H1 (cell line): Measurements from ENCODE around the gene GP1BB. TPM values are rescaled to one million over a fixed set of nuclear protein-coding genes. Genes with fewer than 3 reads are reported as not detected.
A peak's percentile ranks its signal among the peaks of the same experiment; 100 is the strongest.

Experiments used
- CTCF ChIA-PET: fragments of 300-600 bp; sonication (Branson Sonifier 250); formaldehyde crosslinking; loops from one replicate; lab custom pipeline; 2021; ENCODE audit not compliant: partially characterized antibody; lab: Charles Lee
- POLR2A ChIA-PET: fragments of 300-600 bp; sonication (Branson Sonifier 250); formaldehyde crosslinking; loops from one replicate; lab custom pipeline; 2021; ENCODE audit warnings: inconsistent platforms; ENCODE audit not compliant: partially characterized antibody; lab: Charles Lee
- DNase-seq, 2 experiments: peaks; one replicate each; pipeline versions ENCODE4 v3.0.0 to v3.0.0-alpha.2; 2010 to 2022; ENCODE audit warnings: low spot score in 2 of 2, low read depth in 1 of 2, mixed read lengths in 1 of 2
- FAIRE-seq: peaks from 2 replicates; lab custom pipeline; 2011; peaks lifted over from hg19 to GRCh38; lab: Jason Lieb, UNC
- H2AFZ ChIP-seq: 2 replicates; pipeline ENCODE4 v1.8.1; 2012; ENCODE audit warnings: low read length, inconsistent platforms
- H2AK5ac ChIP-seq: 2 replicates; pipeline ENCODE4 v1.6.1; 2013; ENCODE audit warnings: low read depth, low read length
- H2BK120ac ChIP-seq: replicated peaks from 2 replicates; pipeline ENCODE3; 2013; ENCODE audit warnings: low read depth, low read length, inconsistent platforms
- H2BK12ac ChIP-seq: 2 replicates; pipeline ENCODE4 v1.6.1; 2013; ENCODE audit warnings: low read depth, low read length
- H2BK15ac ChIP-seq: 2 replicates; pipeline ENCODE4 v1.6.1; 2013; ENCODE audit warnings: low read length
- H2BK20ac ChIP-seq: 2 replicates; pipeline ENCODE4 v1.6.1; 2013; ENCODE audit warnings: low read length
- H2BK5ac ChIP-seq: 2 replicates; pipeline ENCODE4 v1.6.1; 2013; ENCODE audit warnings: low read depth, low read length
- H3K14ac ChIP-seq: 2 replicates; pipeline ENCODE4 v1.6.1; 2013; ENCODE audit warnings: inconsistent platforms; ENCODE audit not compliant: insufficient read length
- H3K18ac ChIP-seq: 2 replicates; pipeline ENCODE4 v1.6.1; 2013; ENCODE audit warnings: low read length; ENCODE audit errors: extremely low read depth
- H3K23ac ChIP-seq: 2 replicates; pipeline ENCODE4 v1.6.1; 2013; ENCODE audit warnings: inconsistent platforms; ENCODE audit not compliant: insufficient read length
- H3K23me2 ChIP-seq: 2 replicates; pipeline ENCODE4 v1.6.1; 2013; ENCODE audit warnings: low read depth, low read length
- H3K27ac ChIP-seq: 2 replicates; pipeline ENCODE4 v1.6.1; 2011; ENCODE audit warnings: low read depth, low read length, inconsistent platforms
- H3K27me3 ChIP-seq, 4 experiments: replicated peaks in 1 of 4; 1 replicate in 1 of 4; 2 replicates in 3 of 4; pipeline versions ENCODE4 v1.6.1 to v1.8.1; 2011 to 2013; ENCODE audit warnings: low read length in 3 of 4, mild to moderate bottlenecking in 3 of 4, inconsistent platforms in 2 of 4, mixed read lengths in 2 of 4, moderate library complexity in 1 of 4; ENCODE audit not compliant: control insufficient read depth in 3 of 4, insufficient read depth in 3 of 4; ENCODE audit errors: extremely low read depth in 1 of 4
- H3K36me3 ChIP-seq, 4 experiments: 2 replicates each; pipeline versions ENCODE4 v1.6.1 to v1.8.1; 2011 to 2013; ENCODE audit warnings: mild to moderate bottlenecking in 4 of 4, low read length in 3 of 4, moderate library complexity in 2 of 4, control low read depth in 1 of 4, inconsistent platforms in 1 of 4; ENCODE audit not compliant: insufficient read depth in 4 of 4, control insufficient read depth in 2 of 4
- H3K4ac ChIP-seq: replicated peaks from 2 replicates; pipeline ENCODE3; 2013; ENCODE audit warnings: low read length, low read depth, mixed read lengths, inconsistent platforms; ENCODE audit not compliant: insufficient read length
- H3K4me1 ChIP-seq, 4 experiments: replicated peaks in 1 of 4; 1 replicate in 1 of 4; 2 replicates in 3 of 4; pipeline versions ENCODE4 v1.6.1 to v1.8.1; 2011 to 2013; ENCODE audit warnings: low read length in 3 of 4, inconsistent platforms in 2 of 4, mixed read lengths in 1 of 4; ENCODE audit not compliant: insufficient read depth in 4 of 4, control insufficient read depth in 3 of 4
- H3K4me2 ChIP-seq, 2 experiments: 2 replicates each; pipeline versions ENCODE4 v1.6.1 to v1.8.1; 2011 to 2013; ENCODE audit warnings: low read depth in 2 of 2, low read length in 2 of 2, control low read depth in 1 of 2, inconsistent platforms in 1 of 2, mild to moderate bottlenecking in 1 of 2; ENCODE audit not compliant: insufficient read depth in 1 of 2
- H3K4me3 ChIP-seq, 4 experiments: fragments of 200-600, 300-600 bp in 1 of 4; sonication (generic), shearing (Covaris generic), sonication (Bioruptor Twin) in 1 of 4; 2 replicates each; pipeline versions ENCODE4 v1.5.1 to v1.8.1; 2011 to 2016; ENCODE audit warnings: low read length in 4 of 4, low read depth in 3 of 4, control low read depth in 2 of 4, inconsistent platforms in 2 of 4, mild to moderate bottlenecking in 2 of 4, mixed read lengths in 1 of 4, moderate library complexity in 1 of 4; ENCODE audit not compliant: insufficient read depth in 2 of 4; ENCODE audit errors: extremely low read depth in 1 of 4
- H3K56ac ChIP-seq: replicated peaks from 2 replicates; pipeline ENCODE3; 2013; ENCODE audit warnings: low read depth, mild to moderate bottlenecking, mixed read lengths, low read length, inconsistent platforms; ENCODE audit not compliant: insufficient read length
- H3K79me1 ChIP-seq: 2 replicates; pipeline ENCODE4 v1.6.1; 2013; ENCODE audit warnings: low read depth, low read length, control low read depth
- H3K79me2 ChIP-seq, 2 experiments: 2 replicates each; pipeline versions ENCODE4 v1.6.1 to v1.8.1; 2012 to 2013; ENCODE audit warnings: low read length in 2 of 2, mild to moderate bottlenecking in 2 of 2, inconsistent platforms in 1 of 2; ENCODE audit not compliant: insufficient read depth in 2 of 2, control insufficient read depth in 1 of 2
- H3K9ac ChIP-seq, 4 experiments: replicated peaks in 1 of 4; 1 replicate in 1 of 4; 2 replicates in 3 of 4; pipeline versions ENCODE4 v1.6.1 to v1.8.1; 2011 to 2013; ENCODE audit warnings: low read depth in 3 of 4, low read length in 3 of 4, control low read depth in 2 of 4, mild to moderate bottlenecking in 2 of 4, moderate library complexity in 2 of 4, inconsistent platforms in 1 of 4; ENCODE audit errors: extremely low read depth in 1 of 4
- H3K9me3 ChIP-seq, 2 experiments: 2 replicates each; pipeline versions ENCODE4 v1.6.1 to v1.8.1; 2012 to 2013; ENCODE audit warnings: mild to moderate bottlenecking in 2 of 2, moderate library complexity in 2 of 2, control low read depth in 1 of 2, inconsistent platforms in 1 of 2, low read depth in 1 of 2, low read length in 1 of 2, mixed read lengths in 1 of 2; ENCODE audit not compliant: insufficient read depth in 2 of 2
- H4K20me1 ChIP-seq, 2 experiments: replicated peaks in 1 of 2; 2 replicates each; pipeline versions ENCODE3 to v1.8.1; 2011 to 2013; ENCODE audit warnings: inconsistent platforms in 2 of 2, low read length in 2 of 2, mild to moderate bottlenecking in 1 of 2; ENCODE audit not compliant: insufficient read depth in 2 of 2, control insufficient read depth in 1 of 2
- H4K5ac ChIP-seq: 2 replicates; pipeline ENCODE4 v1.6.1; 2013; ENCODE audit warnings: low read length, low read depth, mixed read lengths, inconsistent platforms; ENCODE audit not compliant: insufficient read length
- H4K8ac ChIP-seq: 2 replicates; pipeline ENCODE4 v1.8.0; 2013; ENCODE audit warnings: mild to moderate bottlenecking, moderate library complexity, low read length, inconsistent platforms; ENCODE audit not compliant: insufficient read depth; ENCODE audit errors: extremely low read depth
- H4K91ac ChIP-seq: replicated peaks from 2 replicates; pipeline ENCODE3; 2013; ENCODE audit warnings: low read length, mixed read lengths, inconsistent platforms; ENCODE audit not compliant: insufficient read length
- EP300 ChIP-seq, 2 experiments: IDR thresholded peaks; 1 replicate in 1 of 2; 2 replicates in 1 of 2; pipeline ENCODE4 v1.6.1; 2011 to 2012; ENCODE audit warnings: low read depth in 2 of 2, low read length in 2 of 2, mild to moderate bottlenecking in 2 of 2, borderline replicate concordance in 1 of 2, inconsistent platforms in 1 of 2, moderate library complexity in 1 of 2
- GABPA ChIP-seq: IDR thresholded peaks from 2 replicates; pipeline ENCODE4 v1.6.1; 2011; ENCODE audit warnings: mild to moderate bottlenecking, low read length, moderate library complexity, borderline replicate concordance; ENCODE audit not compliant: insufficient read depth
- KDM5A ChIP-seq: fragments of 200-600 bp; IDR thresholded peaks from 2 replicates; pipeline ENCODE4 v1.7.1; 2012; ENCODE audit warnings: mild to moderate bottlenecking, low read length, inconsistent platforms, mixed read lengths
- POLR2A ChIP-seq, 2 experiments: IDR thresholded peaks; 1 replicate in 1 of 2; 2 replicates in 1 of 2; pipeline ENCODE4 v1.6.1; 2011; ENCODE audit warnings: low read depth in 2 of 2, low read length in 2 of 2, mild to moderate bottlenecking in 2 of 2; ENCODE audit errors: control extremely low read depth in 1 of 2
- POLR2AphosphoS5 ChIP-seq: IDR thresholded peaks from 2 replicates; pipeline ENCODE4 v1.6.1; 2011; ENCODE audit warnings: low read depth, low read length
- RFX5 ChIP-seq: IDR thresholded peaks from 2 replicates; pipeline ENCODE4 v1.6.1; 2011; ENCODE audit warnings: low read depth, low read length, improper control_type of control experiment, borderline replicate concordance
- RXRA ChIP-seq: IDR thresholded peaks from 2 replicates; pipeline ENCODE4 v1.6.1; 2011; ENCODE audit warnings: low read depth, mild to moderate bottlenecking, low read length, moderate library complexity; ENCODE audit not compliant: insufficient read depth
- SIN3A ChIP-seq, 2 experiments: IDR thresholded peaks in 1 of 2; conservative IDR thresholded peaks in 1 of 2; 2 replicates each; pipeline ENCODE4 v1.6.1; 2011 to 2012; ENCODE audit warnings: low read length in 2 of 2, improper control_type of control experiment in 1 of 2, low read depth in 1 of 2, mild to moderate bottlenecking in 1 of 2
- SP1 ChIP-seq: IDR thresholded peaks from 2 replicates; pipeline ENCODE4 v1.6.1; 2011; ENCODE audit warnings: low read depth, low read length
- TAF1 ChIP-seq: IDR thresholded peaks from 2 replicates; pipeline ENCODE4 v1.6.1; 2011; ENCODE audit warnings: mild to moderate bottlenecking, low read depth, low read length
- YY1 ChIP-seq: IDR thresholded peaks from 2 replicates; pipeline ENCODE4 v1.6.1; 2011; ENCODE audit warnings: low read depth, mild to moderate bottlenecking, low read length
- WGBS, 2 experiments: shearing (Covaris generic) in 1 of 2; methylation state at CpG; one replicate each; pipeline versions ENCODE4 v1.1.6 to v1.1.7; 2013 to 2015; ENCODE audit warnings: low lambda C conversion rate in 2 of 2, mixed read lengths in 2 of 2, inconsistent platforms in 1 of 2, low coverage in 1 of 2, missing lambda C conversion rate in 1 of 2; ENCODE audit not compliant: insufficient replicate concordance in 2 of 2, insufficient coverage in 1 of 2, insufficient read length in 1 of 2; ENCODE audit errors: extremely low coverage in 1 of 2, missing lambda C conversion rate in 1 of 2; 5-methylcytosine and 5-hydroxymethylcytosine counted together
- polyA plus RNA-seq, 7 experiments: library from polyadenylated mRNA; depleted of rRNA in 3 of 7; stranded (reverse) in 5 of 7; unstranded in 2 of 7; fragments of >200 nt in 5 of 7; fragments of 200-250 nt in 2 of 7; gene quantifications; 1 replicate in 5 of 7; 2 replicates in 1 of 7; 4 replicates in 1 of 7; pipeline versions ENCODE4 v1.2.1 to v1.2.3, GENCODE V29; 2011 to 2013; ENCODE audit warnings: missing spikeins in 2 of 7, mixed read lengths in 2 of 7
- total RNA-seq: library from RNA; stranded (reverse); fragmentation: NEBNext Ultra II Directional; extraction: Animal tissue kit (Norgen Biotek cat#: 25700); gene quantifications from 2 replicates; pipeline ENCODE4 v1.2.1, GENCODE V29; 2021
- TF ChIP-seq, protein P1 (sequence below): IDR thresholded peaks from 2 replicates; pipeline ENCODE4 v1.6.1; 2012; ENCODE audit warnings: inconsistent platforms

Gene GP1BB
- total and polyA plus RNA-seq, 2 of the 8 experiments (the other 6 are each of a cell fraction or from before 2014, with no cell fraction given) = 0.36 TPM; not detected in 1

DNA sequence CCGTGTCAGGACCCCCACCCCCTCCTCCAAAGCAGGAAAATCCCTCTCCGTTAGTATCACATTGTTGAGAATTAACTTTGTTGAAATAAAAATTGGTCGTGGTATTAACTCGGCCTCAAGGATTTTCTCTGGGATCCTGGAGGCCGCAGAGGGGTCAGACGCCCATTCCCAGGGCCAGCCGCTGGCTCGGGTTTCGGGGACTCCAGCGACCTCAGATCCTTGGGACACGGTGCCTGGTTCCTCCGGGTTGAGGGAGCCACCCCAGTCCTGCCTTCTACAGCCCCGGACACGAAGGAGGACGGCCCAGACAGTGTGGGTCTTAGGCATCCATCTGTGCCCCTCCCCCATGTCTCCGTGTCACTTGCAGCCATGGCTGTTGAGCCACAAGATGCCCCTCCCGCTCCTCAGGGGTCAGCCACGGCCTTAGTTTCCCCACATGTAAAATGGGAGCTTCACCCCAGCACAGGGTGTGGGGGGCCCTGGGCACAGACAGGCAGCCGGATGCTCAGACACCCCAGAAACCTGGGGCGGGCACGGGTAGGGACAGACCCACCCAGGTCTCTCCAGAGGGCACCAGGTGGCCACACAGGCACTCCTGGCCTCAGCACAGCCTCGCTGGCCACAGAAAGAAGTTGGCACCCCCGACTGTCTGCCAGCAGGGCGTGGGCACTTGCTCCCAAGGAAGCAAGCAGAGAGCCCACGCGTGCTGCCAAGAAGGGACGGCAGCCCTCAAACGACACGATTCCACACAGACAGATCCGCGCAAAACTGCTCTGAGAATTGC is 15.5 kb downstream of the GP1BB start:
- Histone ChIP-seq H2BK20ac (no peak overlapping the region), H3K4me2 (no peak overlapping the region), H3K23me2 (no peaks in the 10 kb centered on the region), H3K4me1 (peaks cover 0 to 12% (median 6%) of the 10 kb centered on the region in 4 experiments; a peak in 5 of 7 replicates), H3K9ac (no peak overlapping the region), H2AK5ac (no peak overlapping the region), H4K91ac (no peak overlapping the region), H3K27me3 (no peaks in the 10 kb centered on the region; a peak in 1 of 7 replicates), H2BK15ac (no peak overlapping the region), H2AFZ (no peak overlapping the region), H3K4ac (no peak overlapping the region), H2BK12ac (no peak overlapping the region), H3K9me3 (no peaks in the 10 kb centered on the region), H3K14ac (no peak overlapping the region), H2BK120ac (no peak overlapping the region), H3K56ac (no peak overlapping the region), H4K8ac (peak overlapping the region; percentile 28; the same call in 1 of the 2 replicates), H3K79me1 (no peaks in the 10 kb centered on the region), H4K20me1 (peaks cover 0 to 1% of the 10 kb centered on the region in 2 experiments), H3K27ac (no peak overlapping the region), H2BK5ac (no peak overlapping the region; the same call in 1 of the 2 replicates), H4K5ac (no peak overlapping the region), H3K36me3 (no peaks in the 10 kb centered on the region), H3K4me3 (no peak overlapping the region), H3K79me2 (no peaks in the 10 kb centered on the region), H3K23ac (no peak overlapping the region), H3K18ac (no peak overlapping the region)
- 86% methylated on average over 31 of the region's 31 CpGs; no CpG with 5 or more reads in 1 of the 2 experiments for WGBS, 2 experiments
- FAIRE-seq (no peak), DNase-seq (no peak)
- ChIA-PET CTCF (interaction anchor here (0.6 to 5.0 kb wide), 5 partner anchors 8 to 173 kb away, joined by 3 to 43 read pairs (median 3); no protein-coding TSS in a partner anchor), POLR2A (interaction anchor here (1.1 kb wide), 1 partner anchor 11 kb away, joined by 4 read pairs; no protein-coding TSS in a partner anchor)
- TF ChIP-seq YY1 (no peak), GABPA (no peak), KDM5A (no peak), RXRA (no peak), SIN3A (conservative IDR thresholded peaks at IDR 0.05 in 1 of 2, IDR thresholded peaks at IDR 0.05 in 1 of 2; ENCODE audit: low read depth in 1 of 2, low read length in 2 of 2) (no peak), SP1 (no peak), TAF1 (no peak), POLR2AphosphoS5 (no peak), EP300 (IDR thresholded peaks at IDR 0.05; ENCODE audit: borderline replicate concordance in 1 of 2, low read depth in 2 of 2, low read length in 2 of 2) (no peak), RFX5 (no peak), POLR2A (IDR thresholded peaks at IDR 0.05; ENCODE audit: control extremely low read depth in 1 of 2, low read depth in 2 of 2, low read length in 2 of 2) (no peak)
- TF ChIP-seq, protein P1, sequence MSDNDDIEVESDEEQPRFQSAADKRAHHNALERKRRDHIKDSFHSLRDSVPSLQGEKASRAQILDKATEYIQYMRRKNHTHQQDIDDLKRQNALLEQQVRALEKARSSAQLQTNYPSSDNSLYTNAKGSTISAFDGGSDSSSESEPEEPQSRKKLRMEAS = no peak
